HL-60 (cell line): ENCODE data around the gene NAT8L.

Experiments
- DNase-seq, 2 experiments: peaks; one replicate each; pipeline ENCODE4 v3.0.0-alpha.2; 2010 to 2020; ENCODE audit warnings: low read depth in 1 of 2, low spot score in 1 of 2
- H3K27ac ChIP-seq: fragments of 250-450 bp; sonication (Bioruptor Pico); replicated peaks from 2 replicates; pipeline ENCODE4 v1.5.1; 2020; ENCODE audit warnings: mild to moderate bottlenecking, moderate library complexity
- H3K27me3 ChIP-seq: fragments of 250-450 bp; sonication (Bioruptor Pico); 2 replicates; pipeline ENCODE4 v1.5.1; 2021; ENCODE audit warnings: mild to moderate bottlenecking, moderate library complexity; ENCODE audit not compliant: insufficient read depth, poor library complexity, severe bottlenecking
- H3K4me3 ChIP-seq: replicated peaks from 2 replicates; pipeline ENCODE4 v1.5.1; 2011; ENCODE audit warnings: mild to moderate bottlenecking, control low read depth, low read length; ENCODE audit not compliant: insufficient read depth
- GABPA ChIP-seq: IDR thresholded peaks from 2 replicates; pipeline ENCODE4 v1.6.1; 2012; ENCODE audit warnings: low read depth
- POLR2AphosphoS5 ChIP-seq: IDR thresholded peaks from 2 replicates; pipeline ENCODE4 v1.6.1; 2012; ENCODE audit warnings: low read depth
- REST ChIP-seq: IDR thresholded peaks from 2 replicates; pipeline ENCODE4 v1.6.1; 2012; ENCODE audit warnings: low read depth; ENCODE audit not compliant: insufficient replicate concordance
- SPI1 ChIP-seq: IDR thresholded peaks from 2 replicates; pipeline ENCODE4 v1.6.1; 2012; ENCODE audit warnings: low read depth, mild to moderate bottlenecking, borderline replicate concordance
- TF ChIP-seq, protein P1 (sequence below): IDR thresholded peaks from one replicate; pipeline ENCODE4 v1.5.1; 2011; ENCODE audit warnings: low read length, control low read depth, inconsistent platforms; ENCODE audit not compliant: insufficient read depth

NAT8L gene

GRCh38 chr4:2091990-2092668, 33.0 kb downstream of the NAT8L start:
- no peak for DNase-seq
- TF ChIP-seq SPI1: no peak
- TF ChIP-seq REST: no peak
- no peak overlapping the region for H3K4me3 ChIP-seq

DNA sequence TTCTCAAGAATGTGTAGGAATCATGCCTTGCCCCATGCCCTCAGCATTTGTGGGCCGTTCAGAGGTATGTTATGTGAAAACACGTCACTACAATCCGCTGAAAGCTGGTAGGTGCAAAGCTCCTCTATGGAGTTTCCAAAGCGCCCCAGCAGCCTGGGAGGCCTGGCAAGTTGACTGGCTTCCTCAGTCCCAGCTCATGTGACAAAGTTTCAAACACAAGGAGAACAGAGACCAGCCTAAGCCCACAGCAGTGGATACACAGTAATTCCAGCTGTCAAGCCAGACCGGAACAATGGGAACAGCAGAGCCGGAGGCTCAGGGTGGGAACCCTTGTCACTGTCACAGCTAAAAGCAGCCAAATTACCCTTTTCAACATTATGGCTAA, 33.5 kb downstream of the NAT8L start:
- no peak overlapping the region for H3K27ac ChIP-seq
- no peaks in the 10 kb centered on the region for H3K27me3 ChIP-seq
- TF ChIP-seq POLR2AphosphoS5 (no peak), SPI1 (no peak), REST (no peak), GABPA (no peak)
- TF ChIP-seq, protein P1, sequence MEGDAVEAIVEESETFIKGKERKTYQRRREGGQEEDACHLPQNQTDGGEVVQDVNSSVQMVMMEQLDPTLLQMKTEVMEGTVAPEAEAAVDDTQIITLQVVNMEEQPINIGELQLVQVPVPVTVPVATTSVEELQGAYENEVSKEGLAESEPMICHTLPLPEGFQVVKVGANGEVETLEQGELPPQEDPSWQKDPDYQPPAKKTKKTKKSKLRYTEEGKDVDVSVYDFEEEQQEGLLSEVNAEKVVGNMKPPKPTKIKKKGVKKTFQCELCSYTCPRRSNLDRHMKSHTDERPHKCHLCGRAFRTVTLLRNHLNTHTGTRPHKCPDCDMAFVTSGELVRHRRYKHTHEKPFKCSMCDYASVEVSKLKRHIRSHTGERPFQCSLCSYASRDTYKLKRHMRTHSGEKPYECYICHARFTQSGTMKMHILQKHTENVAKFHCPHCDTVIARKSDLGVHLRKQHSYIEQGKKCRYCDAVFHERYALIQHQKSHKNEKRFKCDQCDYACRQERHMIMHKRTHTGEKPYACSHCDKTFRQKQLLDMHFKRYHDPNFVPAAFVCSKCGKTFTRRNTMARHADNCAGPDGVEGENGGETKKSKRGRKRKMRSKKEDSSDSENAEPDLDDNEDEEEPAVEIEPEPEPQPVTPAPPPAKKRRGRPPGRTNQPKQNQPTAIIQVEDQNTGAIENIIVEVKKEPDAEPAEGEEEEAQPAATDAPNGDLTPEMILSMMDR: no peak
- DNase-seq: no peak
- no peak overlapping the region for H3K4me3 ChIP-seq

More at GRCh38 chr4:2091990-2092668, 33.0 kb downstream of the NAT8L start:
- H3K27me3 ChIP-seq: no peaks in the 10 kb centered on the region
- no peak overlapping the region for H3K27ac ChIP-seq

GRCh38 chr4:2093265-2093664, 34.1 kb downstream of the NAT8L start:
- no peak for DNase-seq
- Histone ChIP-seq H3K27ac (no peak overlapping the region), H3K27me3 (no peaks in the 10 kb centered on the region), H3K4me3 (no peak overlapping the region)
- TF ChIP-seq REST (no peak), POLR2AphosphoS5 (no peak), GABPA (no peak), SPI1 (no peak)
- TF ChIP-seq, protein P1: no peak

- DNase-seq: no peak
- Histone ChIP-seq H3K27me3 (no peaks in the 10 kb centered on the region), H3K4me3 (no peak overlapping the region), H3K27ac (no peak overlapping the region)
- TF ChIP-seq SPI1 (no peak), POLR2AphosphoS5 (no peak), GABPA (no peak), REST (no peak)
- TF ChIP-seq, protein P1: no peak
Measured at GRCh38 chr4:2094545-2094944, 35.4 kb downstream of the NAT8L start.
